Tibial nerve (tissue), 4 donors: ENCODE results near the gene CCDC107. TPM values are rescaled to one million over a fixed set of nuclear protein-coding genes. Genes with fewer than 3 reads are reported as not detected.
A peak's percentile ranks its signal among the peaks of the same experiment; 100 is the strongest.

Experiments
- DNase-seq, 2 donors: peaks; one replicate each; pipeline ENCODE4 v3.0.0-alpha.2; 2019; ENCODE audit warnings: low spot score in 2 of 2
- H3K27ac ChIP-seq, 4 donors: fragments of 200-600 bp; sonication (generic) in 3 of 4; one replicate each; pipeline ENCODE4 v1.5.1; 2017 to 2019; ENCODE audit warnings: mild to moderate bottlenecking in 1 of 4
- H3K27me3 ChIP-seq, 2 donors: fragments of 200-600 bp; sonication (generic) in 1 of 2; one replicate each; pipeline versions ENCODE4 v1.5.1 to v1.6.0; 2017 to 2019
- H3K36me3 ChIP-seq, 3 donors: fragments of 200-600 bp; sonication (generic); one replicate each; pipeline ENCODE4 v1.5.1; 2018 to 2019
- H3K4me1 ChIP-seq, 4 donors: fragments of 200-600 bp; sonication (generic) in 3 of 4; one replicate each; pipeline ENCODE4 v1.5.1; 2017 to 2019
- H3K4me3 ChIP-seq, 4 donors: fragments of 200-600 bp; sonication (generic) in 3 of 4; one replicate each; pipeline ENCODE4 v1.5.1; 2017 to 2019; ENCODE audit warnings: mild to moderate bottlenecking in 1 of 4, moderate library complexity in 1 of 4
- H3K9me3 ChIP-seq, 4 donors: fragments of 200-600 bp; sonication (generic) in 3 of 4; one replicate each; pipeline ENCODE4 v1.5.1; 2017 to 2019
- EP300 ChIP-seq, 2 donors: sonication (generic); formaldehyde crosslinking; IDR thresholded peaks; one replicate each; pipeline ENCODE4 v1.6.1; 2017; ENCODE audit warnings: antibody characterized with exemption in 2 of 2, mild to moderate bottlenecking in 1 of 2
- POLR2A ChIP-seq, 2 donors: fragments of 450-650 bp; IDR thresholded peaks; one replicate each; pipeline ENCODE4 v1.6.1; 2017; ENCODE audit warnings: antibody characterized with exemption in 2 of 2, mild to moderate bottlenecking in 2 of 2, moderate library complexity in 2 of 2
- WGBS, 2 donors: methylation state at CpG; one replicate each; pipeline ENCODE4 v1.1.5; 2018; 5-methylcytosine and 5-hydroxymethylcytosine counted together
- total RNA-seq, 4 donors: library from RNA; depleted of rRNA; stranded (reverse); fragments of >200 nt; gene quantifications; one replicate each; pipeline ENCODE4 v1.1.0, GENCODE V29; 2016
- TF ChIP-seq, protein P1 (sequence below), 5 experiments: fragments of 200-600 bp in 3 of 5; fragments of 450-650 bp in 2 of 5; sonication (generic) in 3 of 5; IDR thresholded peaks; one replicate each; pipeline ENCODE4 v1.5.1; 2016 to 2019; ENCODE audit warnings: antibody characterized with exemption in 5 of 5, mild to moderate bottlenecking in 3 of 5, moderate library complexity in 2 of 5

Gene CCDC107
- total RNA-seq, 4 donors from 2014 or later, result 41.6 to 58.8 (median 47.8) TPM

DNA sequence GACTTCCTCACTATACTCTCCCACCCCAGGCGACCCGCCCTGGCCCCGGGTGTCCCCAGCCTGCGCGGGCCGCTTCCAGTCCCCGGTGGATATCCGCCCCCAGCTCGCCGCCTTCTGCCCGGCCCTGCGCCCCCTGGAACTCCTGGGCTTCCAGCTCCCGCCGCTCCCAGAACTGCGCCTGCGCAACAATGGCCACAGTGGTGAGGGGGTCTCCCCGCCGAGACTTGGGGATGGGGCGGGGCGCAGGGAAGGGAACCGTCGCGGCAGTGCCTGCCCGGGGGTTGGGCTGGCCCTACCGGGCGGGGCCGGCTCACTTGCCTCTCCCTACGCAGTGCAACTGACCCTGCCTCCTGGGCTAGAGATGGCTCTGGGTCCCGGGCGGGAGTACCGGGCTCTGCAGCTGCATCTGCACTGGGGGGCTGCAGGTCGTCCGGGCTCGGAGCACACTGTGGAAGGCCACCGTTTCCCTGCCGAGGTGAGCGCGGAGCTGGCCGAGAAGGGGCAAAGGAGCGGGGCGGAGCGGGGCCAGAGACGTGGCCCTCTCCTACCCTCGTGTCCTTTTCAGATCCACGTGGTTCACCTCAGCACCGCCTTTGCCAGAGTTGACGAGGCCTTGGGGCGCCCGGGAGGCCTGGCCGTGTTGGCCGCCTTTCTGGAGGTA is 17.8 kb downstream of the CCDC107 start:
- Histone ChIP-seq H3K4me1 (peaks cover 0 to 16% (median 10%) of the 10 kb centered on the region in 4 donors), H3K36me3 (no peaks in the 10 kb centered on the region), H3K27me3 (no peaks in the 10 kb centered on the region), H3K4me3 (peak overlapping the region; percentile 26 to 62 (median 48)), H3K9me3 (no peaks in the 10 kb centered on the region), H3K27ac (peak overlapping the region in 2 of 4 donors; percentile 47 to 52)
- 3 to 15% methylated on average over 13 to 38 of the region's 51 CpGs for WGBS, 2 donors
- TF ChIP-seq EP300 (IDR thresholded peaks at IDR 0.05) (no peak), POLR2A (IDR thresholded peaks at IDR 0.05) (no peak)
- TF ChIP-seq, protein P1, sequence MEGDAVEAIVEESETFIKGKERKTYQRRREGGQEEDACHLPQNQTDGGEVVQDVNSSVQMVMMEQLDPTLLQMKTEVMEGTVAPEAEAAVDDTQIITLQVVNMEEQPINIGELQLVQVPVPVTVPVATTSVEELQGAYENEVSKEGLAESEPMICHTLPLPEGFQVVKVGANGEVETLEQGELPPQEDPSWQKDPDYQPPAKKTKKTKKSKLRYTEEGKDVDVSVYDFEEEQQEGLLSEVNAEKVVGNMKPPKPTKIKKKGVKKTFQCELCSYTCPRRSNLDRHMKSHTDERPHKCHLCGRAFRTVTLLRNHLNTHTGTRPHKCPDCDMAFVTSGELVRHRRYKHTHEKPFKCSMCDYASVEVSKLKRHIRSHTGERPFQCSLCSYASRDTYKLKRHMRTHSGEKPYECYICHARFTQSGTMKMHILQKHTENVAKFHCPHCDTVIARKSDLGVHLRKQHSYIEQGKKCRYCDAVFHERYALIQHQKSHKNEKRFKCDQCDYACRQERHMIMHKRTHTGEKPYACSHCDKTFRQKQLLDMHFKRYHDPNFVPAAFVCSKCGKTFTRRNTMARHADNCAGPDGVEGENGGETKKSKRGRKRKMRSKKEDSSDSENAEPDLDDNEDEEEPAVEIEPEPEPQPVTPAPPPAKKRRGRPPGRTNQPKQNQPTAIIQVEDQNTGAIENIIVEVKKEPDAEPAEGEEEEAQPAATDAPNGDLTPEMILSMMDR (IDR thresholded peaks at IDR 0.05), result no peak
- DNase-seq, result no peak

GRCh38 chr9:35679091-35679490 is 21.0 kb downstream of the CCDC107 start:
- Histone ChIP-seq H3K27me3 (no peaks in the 10 kb centered on the region), H3K27ac (no peak overlapping the region), H3K4me1 (peaks cover 0 to 16% (median 10%) of the 10 kb centered on the region in 4 donors), H3K36me3 (peaks cover 0 to 26% (median 0%) of the 10 kb centered on the region in 3 donors), H3K4me3 (no peak overlapping the region), H3K9me3 (no peaks in the 10 kb centered on the region)
- DNase-seq, result no peak
- TF ChIP-seq EP300 (IDR thresholded peaks at IDR 0.05), result no peak
- TF ChIP-seq, protein P1 (IDR thresholded peaks at IDR 0.05), result no peak
- TF ChIP-seq POLR2A (IDR thresholded peaks at IDR 0.05), result no peak
- WGBS, 2 donors, result 90 to 92% methylated on average over 5 of the region's 5 CpGs

- 80 to 85% methylated on average over 8 of the region's 8 CpGs for WGBS, 2 donors
- Histone ChIP-seq H3K36me3 (peaks cover 0 to 33% (median 0%) of the 10 kb centered on the region in 3 donors), H3K4me1 (peaks cover 0 to 20% (median 10%) of the 10 kb centered on the region in 4 donors), H3K27ac (no peak overlapping the region), H3K9me3 (no peaks in the 10 kb centered on the region), H3K27me3 (no peaks in the 10 kb centered on the region), H3K4me3 (no peak overlapping the region)
- no peak for DNase-seq
- TF ChIP-seq, protein P1 (IDR thresholded peaks at IDR 0.05), result no peak
- TF ChIP-seq POLR2A (IDR thresholded peaks at IDR 0.05) (no peak), EP300 (IDR thresholded peaks at IDR 0.05) (no peak)
Measured at GRCh38 chr9:35679766-35680330, 21.8 kb downstream of the CCDC107 start.

DNA sequence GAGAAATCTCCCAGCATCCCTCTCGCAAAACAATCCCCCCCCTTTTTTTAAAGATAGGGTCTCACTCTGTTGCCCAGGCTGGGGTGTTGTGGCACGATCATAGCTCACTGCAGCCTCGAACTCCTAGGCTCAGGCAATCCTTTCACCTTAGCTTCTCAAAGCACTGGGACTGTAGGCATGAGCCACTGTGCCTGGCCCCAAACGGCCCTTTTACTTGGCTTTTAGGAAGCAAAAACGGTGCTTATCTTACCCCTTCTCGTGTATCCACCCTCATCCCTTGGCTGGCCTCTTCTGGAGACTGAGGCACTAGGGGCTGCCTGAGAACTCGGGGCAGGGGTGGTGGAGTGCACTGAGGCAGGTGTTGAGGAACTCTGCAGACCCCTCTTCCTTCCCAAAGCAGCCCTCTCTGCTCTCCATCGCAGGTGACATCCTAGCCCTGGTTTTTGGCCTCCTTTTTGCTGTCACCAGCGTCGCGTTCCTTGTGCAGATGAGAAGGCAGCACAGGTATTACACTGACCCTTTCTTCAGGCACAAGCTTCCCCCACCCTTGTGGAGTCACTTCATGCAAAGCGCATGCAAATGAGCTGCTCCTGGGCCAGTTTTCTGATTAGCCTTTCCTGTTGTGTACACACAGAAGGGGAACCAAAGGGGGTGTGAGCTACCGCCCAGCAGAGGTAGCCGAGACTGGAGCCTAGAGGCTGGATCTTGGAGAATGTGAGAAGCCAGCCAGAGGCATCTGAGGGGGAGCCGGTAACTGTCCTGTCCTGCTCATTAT is 22.4 kb downstream of the CCDC107 start:
- TF ChIP-seq EP300 (IDR thresholded peaks at IDR 0.05) (no peak), POLR2A (IDR thresholded peaks at IDR 0.05) (no peak)
- TF ChIP-seq, protein P1 (IDR thresholded peaks at IDR 0.05), result no peak
- no peak overlapping the region for H3K27ac ChIP-seq
- no peak for DNase-seq
- H3K4me3 ChIP-seq, result no peak overlapping the region
- H3K4me1 ChIP-seq, result peaks cover 0 to 21% (median 7%) of the 10 kb centered on the region in 4 donors
- WGBS, 2 donors, result 52 to 54% methylated on average over 15 of the region's 15 CpGs
- no peaks in the 10 kb centered on the region for H3K27me3 ChIP-seq
- H3K9me3 ChIP-seq, result no peaks in the 10 kb centered on the region
- H3K36me3 ChIP-seq, result peaks cover 0 to 40% (median 0%) of the 10 kb centered on the region in 3 donors
